ENCODE measurements around the gene LNX2.

LNX2 gene

GRCh38 chr13:27556109-27556508 lies 64.2 kb downstream of the LNX2 start:
- H3K9ac ChIP-seq (ENCODE audit: low read length): no peak overlapping the region

GRCh38 chr13:27551562-27551961 lies 68.8 kb downstream of the LNX2 start:
- Histone ChIP-seq H3K79me2 (ENCODE audit: insufficient read depth, low read length) (no peaks in the 10 kb centered on the region), H3K27ac (ENCODE audit: low read depth, low read length, poor library complexity, severe bottlenecking) (no peak overlapping the region), H3K4me2 (ENCODE audit: low read length) (no peak overlapping the region), H3K9me2 (ENCODE audit: low read depth, low read length) (no peaks in the 10 kb centered on the region), H3K9ac (ENCODE audit: low read length) (no peak overlapping the region), H3K4me1 (ENCODE audit: insufficient read depth, low read length, severe bottlenecking) (peaks cover 5% of the 10 kb centered on the region), H3F3A (ENCODE audit: insufficient read depth, low read length) (no peaks in the 10 kb centered on the region), H2AFZ (ENCODE audit: low read length) (no peak overlapping the region), H4K20me1 (ENCODE audit: insufficient read depth, low read length) (no peaks in the 10 kb centered on the region), H3K4me3 (ENCODE audit: low read depth, low read length, poor library complexity, severe bottlenecking) (no peak overlapping the region), H3K9me3 (ENCODE audit: low read length) (no peaks in the 10 kb centered on the region), H3K27me3 (ENCODE audit: insufficient read depth, low read length) (no peaks in the 10 kb centered on the region), H3K36me3 (ENCODE audit: insufficient read depth, low read length) (peaks cover 34% of the 10 kb centered on the region)
- TF ChIP-seq CTCF (IDR thresholded peaks at IDR 0.05; ENCODE audit: low read length) (no peak), EZH2 (IDR thresholded peaks at IDR 0.05; ENCODE audit: borderline replicate concordance, low read length) (no peak)

More at GRCh38 chr13:27556109-27556508, 64.2 kb downstream of the LNX2 start:
- Histone ChIP-seq H3K4me2 (ENCODE audit: low read length) (no peak overlapping the region), H3K4me1 (ENCODE audit: insufficient read depth, low read length, severe bottlenecking) (no peaks in the 10 kb centered on the region), H4K20me1 (ENCODE audit: insufficient read depth, low read length) (no peaks in the 10 kb centered on the region), H3F3A (ENCODE audit: insufficient read depth, low read length) (no peaks in the 10 kb centered on the region), H3K36me3 (ENCODE audit: insufficient read depth, low read length) (peaks cover 22% of the 10 kb centered on the region), H3K27me3 (ENCODE audit: insufficient read depth, low read length) (no peaks in the 10 kb centered on the region), H3K9me3 (ENCODE audit: low read length) (no peaks in the 10 kb centered on the region), H3K4me3 (ENCODE audit: low read depth, low read length, poor library complexity, severe bottlenecking) (no peak overlapping the region), H3K79me2 (ENCODE audit: insufficient read depth, low read length) (no peaks in the 10 kb centered on the region), H3K9me2 (ENCODE audit: low read depth, low read length) (no peaks in the 10 kb centered on the region), H3K27ac (ENCODE audit: low read depth, low read length, poor library complexity, severe bottlenecking) (no peak overlapping the region), H2AFZ (ENCODE audit: low read length) (no peak overlapping the region)
- TF ChIP-seq EZH2 (IDR thresholded peaks at IDR 0.05; ENCODE audit: borderline replicate concordance, low read length) (no peak), CTCF (IDR thresholded peaks at IDR 0.05; ENCODE audit: low read length) (no peak)

- Histone ChIP-seq H3K9ac (ENCODE audit: low read length) (no peak overlapping the region), H3K4me1 (ENCODE audit: insufficient read depth, low read length, severe bottlenecking) (peaks cover 5% of the 10 kb centered on the region), H4K20me1 (ENCODE audit: insufficient read depth, low read length) (no peaks in the 10 kb centered on the region), H3F3A (ENCODE audit: insufficient read depth, low read length) (no peaks in the 10 kb centered on the region), H3K4me2 (ENCODE audit: low read length) (no peak overlapping the region), H3K27me3 (ENCODE audit: insufficient read depth, low read length) (no peaks in the 10 kb centered on the region), H3K27ac (ENCODE audit: low read depth, low read length, poor library complexity, severe bottlenecking) (no peak overlapping the region), H3K36me3 (ENCODE audit: insufficient read depth, low read length) (peaks cover 19% of the 10 kb centered on the region), H2AFZ (ENCODE audit: low read length) (no peak overlapping the region), H3K9me2 (ENCODE audit: low read depth, low read length) (no peaks in the 10 kb centered on the region), H3K79me2 (ENCODE audit: insufficient read depth, low read length) (no peaks in the 10 kb centered on the region), H3K4me3 (ENCODE audit: low read depth, low read length, poor library complexity, severe bottlenecking) (no peak overlapping the region), H3K9me3 (ENCODE audit: low read length) (no peaks in the 10 kb centered on the region)
- TF ChIP-seq EZH2 (IDR thresholded peaks at IDR 0.05; ENCODE audit: borderline replicate concordance, low read length) (no peak), CTCF (IDR thresholded peaks at IDR 0.05; ENCODE audit: low read length) (no peak)
These were observed 70.8 kb downstream of the LNX2 start for GRCh38 chr13:27549406-27549981.
